Urinary bladder (tissue), 4 donors: Measurements from ENCODE around the gene STX12. TPM values are rescaled to one million over a fixed set of nuclear protein-coding genes. Genes with fewer than 3 reads are reported as not detected.
"Not testable (repeated sequence)": the region's sequence is repeated elsewhere in the genome, so short reads cannot be mapped to it uniquely, and the experiment has no call there.

Source experiments
- DNase-seq: peaks from one replicate; pipeline ENCODE4 v3.0.0-alpha.2; 2015; ENCODE audit errors: extremely low spot score
- H3K27ac ChIP-seq: one replicate; pipeline ENCODE4 v1.5.1; 2013; ENCODE audit warnings: low read depth, mild to moderate bottlenecking, moderate library complexity
- H3K36me3 ChIP-seq: one replicate; pipeline ENCODE4 v1.6.1; 2013; ENCODE audit warnings: mild to moderate bottlenecking, moderate library complexity; ENCODE audit not compliant: insufficient read depth
- H3K4me1 ChIP-seq: one replicate; pipeline ENCODE4 v1.6.1; 2013; ENCODE audit warnings: mild to moderate bottlenecking, moderate library complexity; ENCODE audit not compliant: insufficient read depth
- H3K4me3 ChIP-seq: one replicate; pipeline ENCODE4 v1.5.1; 2013; ENCODE audit warnings: low read depth, low read length
- WGBS: extraction: QIAGEN DNeasy Blood & Tissue Kit; methylation state at CpG from one replicate; pipeline ENCODE4 v1.1.7; 2013; 5-methylcytosine and 5-hydroxymethylcytosine counted together
- polyA plus RNA-seq: library from polyadenylated mRNA; stranded (reverse); fragments of 200-250 nt; gene quantifications from one replicate; pipeline ENCODE4 v1.2.3, GENCODE V29; 2013
- total RNA-seq: library from RNA; depleted of rRNA; stranded (reverse); fragments of >200 nt; gene quantifications from one replicate; pipeline ENCODE4 v1.2.3, GENCODE V29; 2014
- donor health status: healthy with polysubstance abuse.
- donor health status: healthy.

Gene STX12
- total and polyA plus RNA-seq, 2 donors = 38.4 to 81.6 TPM

DNA sequence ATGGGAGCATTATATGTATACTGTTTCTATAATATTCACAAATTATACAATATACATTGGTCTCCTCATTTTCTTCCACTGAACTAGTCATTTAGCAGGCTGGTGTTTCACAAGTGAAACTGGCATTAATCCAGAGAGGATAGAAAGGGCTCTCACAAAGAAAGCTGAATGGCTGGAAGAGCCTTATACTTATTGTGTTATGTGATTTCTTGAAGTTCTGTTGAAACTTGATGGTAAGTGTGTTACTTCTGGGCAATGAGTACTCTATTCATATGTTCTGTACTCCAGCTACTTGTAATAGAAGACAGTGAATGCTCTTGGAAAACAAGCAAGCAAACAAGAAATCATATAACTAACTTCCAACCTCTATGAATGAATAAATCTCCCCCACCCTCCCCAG, 14.9 kb downstream of the STX12 start:
- no peak overlapping the region for H3K4me3 ChIP-seq
- no peaks in the 10 kb centered on the region for H3K4me1 ChIP-seq
- H3K36me3 ChIP-seq = peaks cover 2% of the 10 kb centered on the region
- no peak overlapping the region for H3K27ac ChIP-seq
- DNase-seq = no peak

- DNase-seq = no peak
- Histone ChIP-seq H3K27ac (no peak overlapping the region), H3K4me3 (no peak overlapping the region), H3K36me3 (peaks cover 3% of the 10 kb centered on the region), H3K4me1 (no peaks in the 10 kb centered on the region)
- WGBS = 70% methylated on average over 4 of the region's 4 CpGs
Observed at GRCh38 chr1:27789540-27790041, 16.6 kb downstream of the STX12 start.

- H3K36me3 ChIP-seq, DNase-seq, H3K4me3 ChIP-seq, H3K27ac ChIP-seq, H3K4me1 ChIP-seq: not testable (repeated sequence)
- WGBS = 99% methylated on average over 3 of the region's 3 CpGs
Observed at GRCh38 chr1:27790270-27790669, 17.3 kb downstream of the STX12 start.

DNA sequence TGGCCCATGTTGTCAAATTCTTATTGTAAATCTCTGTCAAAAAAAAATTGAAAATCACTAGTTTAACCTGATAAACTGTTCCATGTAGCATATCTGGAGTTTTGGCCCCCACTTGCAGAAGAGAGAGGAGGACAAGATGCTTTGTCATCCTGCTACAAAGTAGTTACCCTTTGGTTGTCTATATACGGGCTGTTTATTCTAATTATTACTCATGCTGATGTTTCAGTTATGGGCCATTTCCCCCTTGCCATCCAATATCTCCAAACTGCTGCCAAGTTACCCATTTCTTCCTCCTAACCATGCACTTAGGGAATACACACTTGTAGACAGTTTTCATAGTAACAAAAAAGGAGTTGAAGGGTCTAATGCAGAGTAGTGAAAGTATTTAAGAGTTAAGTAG, 22.6 kb downstream of the STX12 start:
- H3K27ac ChIP-seq = no peak overlapping the region
- DNase-seq = no peak
- H3K4me3 ChIP-seq = no peak overlapping the region
- H3K36me3 ChIP-seq = peaks cover 3% of the 10 kb centered on the region
- H3K4me1 ChIP-seq = no peaks in the 10 kb centered on the region
- 67% methylated on average over 1 of the region's 1 CpG for WGBS

DNA sequence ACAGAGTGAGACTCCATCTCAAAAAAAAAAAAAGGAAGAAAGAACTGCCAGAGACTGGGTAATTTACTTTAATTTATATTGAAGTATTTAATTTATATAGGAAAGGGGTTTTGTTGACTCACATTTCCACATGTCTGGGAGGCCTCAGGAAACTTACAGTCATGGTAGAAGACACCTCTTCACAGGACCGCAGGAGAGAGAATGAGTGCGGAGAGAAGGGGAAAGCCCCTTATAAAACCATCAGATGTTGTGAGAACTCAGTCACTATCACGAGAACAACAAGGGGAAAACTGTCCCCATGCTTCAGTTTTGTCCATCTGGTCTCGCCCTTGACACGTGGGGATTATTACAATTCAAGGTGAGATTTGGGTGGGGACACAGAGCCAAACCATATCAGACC, 31.8 kb downstream of the STX12 start:
- Histone ChIP-seq H3K4me1 (no peaks in the 10 kb centered on the region), H3K4me3 (no peak overlapping the region), H3K27ac (no peak overlapping the region), H3K36me3 (peaks cover 4% of the 10 kb centered on the region)
- no peak for DNase-seq
- WGBS = 90% methylated on average over 5 of the region's 5 CpGs

DNA sequence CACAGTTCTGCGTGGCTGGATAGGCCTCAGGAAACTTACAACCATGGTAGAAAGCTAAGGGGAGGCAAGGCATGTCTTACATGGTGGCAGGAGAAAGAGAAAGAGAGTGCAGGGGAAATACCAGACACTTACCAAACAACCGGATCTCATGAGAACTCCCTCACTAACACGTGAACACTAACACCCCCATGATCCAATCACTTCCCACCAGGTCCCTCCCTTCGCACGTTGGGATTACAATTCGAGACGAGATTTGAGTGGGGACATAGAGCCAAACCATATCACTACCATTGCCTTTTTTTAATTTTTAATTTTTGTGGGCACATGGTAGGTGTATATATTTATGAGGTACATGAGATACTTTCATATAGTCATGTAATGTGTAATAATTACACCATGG, 33.7 kb downstream of the STX12 start:
- 92% methylated on average over 7 of the region's 7 CpGs for WGBS
- peaks cover 1% of the 10 kb centered on the region for H3K36me3 ChIP-seq
- no peak overlapping the region for H3K4me3 ChIP-seq
- no peak overlapping the region for H3K27ac ChIP-seq
- no peaks in the 10 kb centered on the region for H3K4me1 ChIP-seq
- no peak for DNase-seq

- no peak overlapping the region for H3K27ac ChIP-seq
- no peak for DNase-seq
- no peak overlapping the region for H3K4me3 ChIP-seq
- peaks cover 1% of the 10 kb centered on the region for H3K36me3 ChIP-seq
- WGBS = 67% methylated on average over 2 of the region's 2 CpGs
- H3K4me1 ChIP-seq = no peaks in the 10 kb centered on the region
Observed at GRCh38 chr1:27807385-27807784, 34.4 kb downstream of the STX12 start.

- H3K27ac ChIP-seq, H3K4me3 ChIP-seq, DNase-seq, H3K36me3 ChIP-seq, H3K4me1 ChIP-seq: not testable (repeated sequence)
- 95% methylated on average over 3 of the region's 3 CpGs for WGBS
Observed at GRCh38 chr1:27808131-27808530, 35.1 kb downstream of the STX12 start.

- no peaks in the 10 kb centered on the region for H3K4me1 ChIP-seq
- no peak for DNase-seq
- H3K27ac ChIP-seq = no peak overlapping the region
- H3K36me3 ChIP-seq = peaks cover 1% of the 10 kb centered on the region
- H3K4me3 ChIP-seq = no peak overlapping the region
- 87% methylated on average over 1 of the region's 1 CpG for WGBS
Observed at GRCh38 chr1:27809883-27810282, 36.9 kb downstream of the STX12 start.

DNA sequence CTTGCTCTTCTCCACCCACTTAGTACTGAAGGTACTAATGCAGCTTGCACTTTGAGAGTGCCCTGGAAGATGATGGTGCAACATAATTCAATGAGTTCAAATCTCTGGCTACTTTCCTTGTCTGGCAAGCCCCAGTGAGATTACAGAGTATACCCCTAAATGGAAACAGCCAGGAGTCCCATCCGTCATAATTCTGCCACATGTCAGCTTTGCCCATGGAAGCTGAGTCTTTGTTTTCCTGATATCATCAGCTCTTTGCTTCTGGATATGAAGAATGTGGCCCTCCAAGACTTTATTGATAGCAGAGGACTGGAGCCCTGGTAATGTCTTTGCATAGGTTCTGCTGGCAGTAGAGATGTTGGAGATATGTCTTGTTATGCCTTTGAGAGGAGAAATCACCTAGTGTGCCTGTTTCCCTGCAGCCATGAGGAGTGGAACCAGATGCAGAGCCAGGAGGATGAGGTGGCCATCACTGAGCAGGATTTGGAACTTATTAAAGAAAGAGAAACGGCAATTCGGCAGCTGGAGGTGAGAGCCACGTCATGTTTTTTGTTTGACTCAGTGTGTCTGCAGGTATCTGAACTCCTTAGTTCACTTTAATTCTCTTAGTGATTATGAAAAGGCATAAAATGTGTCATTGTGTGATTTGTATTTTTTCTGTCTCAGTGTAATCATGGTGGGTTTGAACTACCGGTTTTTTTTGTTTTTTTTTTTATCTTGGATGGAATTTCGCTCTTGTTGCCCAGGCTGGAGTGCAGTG, 38.9 kb downstream of the STX12 start:
- H3K27ac ChIP-seq = no peak overlapping the region
- 94% methylated on average over 6 of the region's 6 CpGs for WGBS
- H3K4me3 ChIP-seq = no peak overlapping the region
- DNase-seq = no peak
- H3K36me3 ChIP-seq = no peaks in the 10 kb centered on the region
- no peaks in the 10 kb centered on the region for H3K4me1 ChIP-seq

- Histone ChIP-seq H3K4me3 (no peak overlapping the region), H3K4me1 (no peaks in the 10 kb centered on the region), H3K36me3 (peaks cover 2% of the 10 kb centered on the region), H3K27ac (peak overlapping the region; percentile 38)
- no peak for DNase-seq
- WGBS = 48% methylated on average over 2 of the region's 2 CpGs
Observed at GRCh38 chr1:27816921-27817630, 44.1 kb downstream of the STX12 start.

DNA sequence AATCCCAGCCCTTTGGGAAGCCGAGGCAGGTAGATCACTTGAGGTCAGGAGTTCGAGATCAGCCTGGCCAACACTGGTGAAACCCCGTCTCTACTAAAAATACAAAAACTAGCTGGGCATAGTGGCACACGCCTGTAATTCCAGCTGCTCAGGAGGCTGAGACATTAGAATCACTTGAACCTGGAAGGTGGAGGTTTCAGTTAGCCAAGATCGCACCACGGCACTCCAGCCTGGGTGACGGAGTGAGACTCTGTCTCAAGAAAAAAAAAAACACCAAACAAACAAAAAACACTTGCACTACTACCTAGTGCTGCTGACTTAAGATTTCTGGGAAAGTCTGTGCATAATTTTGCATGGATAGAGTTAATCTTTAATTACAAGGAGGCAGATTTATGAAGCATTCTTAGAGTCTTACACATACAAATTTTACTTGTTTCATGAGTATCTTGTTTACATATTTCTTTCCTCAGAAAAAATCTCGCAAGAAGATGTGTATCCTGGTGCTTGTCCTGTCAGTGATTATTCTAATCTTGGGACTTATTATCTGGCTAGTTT, 48.8 kb downstream of the STX12 start:
- WGBS = 77% methylated on average over 8 of the region's 8 CpGs
- no peak overlapping the region for H3K4me3 ChIP-seq
- no peak overlapping the region for H3K27ac ChIP-seq
- H3K36me3 ChIP-seq = peaks cover 4% of the 10 kb centered on the region
- no peak for DNase-seq
- H3K4me1 ChIP-seq = no peaks in the 10 kb centered on the region

- H3K36me3 ChIP-seq = peaks cover 2% of the 10 kb centered on the region
Observed at GRCh38 chr1:27823784-27824183, 50.8 kb downstream of the STX12 start.

GRCh38 chr1:27824411-27824810, 51.4 kb downstream of the STX12 start:
- Histone ChIP-seq H3K36me3 (peaks cover 2% of the 10 kb centered on the region), H3K4me3 (no peak overlapping the region), H3K4me1 (no peaks in the 10 kb centered on the region), H3K27ac (no peak overlapping the region)
- DNase-seq = no peak
- 99% methylated on average over 4 of the region's 4 CpGs for WGBS

More at GRCh38 chr1:27823784-27824183, 50.8 kb downstream of the STX12 start:
- Histone ChIP-seq H3K27ac (no peak overlapping the region), H3K4me3 (no peak overlapping the region), H3K4me1 (no peaks in the 10 kb centered on the region)
- 94% methylated on average over 4 of the region's 4 CpGs for WGBS
- DNase-seq = no peak
